NCI-H1417 treated with DMSO at 0.1 percent for 48 hours (cell line): ENCODE measurements around the gene SMAD6.

ENCODE experiments used
- DNase-seq: peaks from one replicate; lab custom pipeline; 2025; lab: John Stamatoyannopoulos, UW

The SMAD6 gene

DNA sequence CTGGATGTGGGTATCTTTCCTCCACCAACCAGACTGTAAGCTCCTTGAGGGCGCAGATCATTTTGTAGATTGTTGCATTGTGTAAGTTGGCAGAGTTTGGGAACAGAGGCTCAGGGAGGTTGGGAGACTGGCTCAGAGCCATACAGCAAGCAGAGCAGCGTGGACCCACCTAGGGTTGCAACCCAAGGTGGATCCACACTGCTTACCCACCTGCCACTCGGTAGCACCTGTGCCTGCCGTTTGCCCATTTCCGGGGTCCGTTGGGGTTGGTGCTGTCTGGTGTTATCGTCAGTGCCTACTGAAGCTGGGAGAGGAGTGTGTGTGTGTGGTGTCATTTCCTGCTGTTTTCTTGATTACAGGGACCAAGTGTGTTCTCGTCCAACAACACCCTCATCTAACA lies 19.0 kb downstream of the SMAD6 start:
- no peak for DNase-seq

- no peak for DNase-seq
Observed at GRCh38 chr15:66721501-66721937, 19.5 kb downstream of the SMAD6 start.

- no peak for DNase-seq
Observed at GRCh38 chr15:66721954-66722353, 19.9 kb downstream of the SMAD6 start.

- no peak for DNase-seq
Observed at GRCh38 chr15:66722757-66723540, 20.9 kb downstream of the SMAD6 start.

DNA sequence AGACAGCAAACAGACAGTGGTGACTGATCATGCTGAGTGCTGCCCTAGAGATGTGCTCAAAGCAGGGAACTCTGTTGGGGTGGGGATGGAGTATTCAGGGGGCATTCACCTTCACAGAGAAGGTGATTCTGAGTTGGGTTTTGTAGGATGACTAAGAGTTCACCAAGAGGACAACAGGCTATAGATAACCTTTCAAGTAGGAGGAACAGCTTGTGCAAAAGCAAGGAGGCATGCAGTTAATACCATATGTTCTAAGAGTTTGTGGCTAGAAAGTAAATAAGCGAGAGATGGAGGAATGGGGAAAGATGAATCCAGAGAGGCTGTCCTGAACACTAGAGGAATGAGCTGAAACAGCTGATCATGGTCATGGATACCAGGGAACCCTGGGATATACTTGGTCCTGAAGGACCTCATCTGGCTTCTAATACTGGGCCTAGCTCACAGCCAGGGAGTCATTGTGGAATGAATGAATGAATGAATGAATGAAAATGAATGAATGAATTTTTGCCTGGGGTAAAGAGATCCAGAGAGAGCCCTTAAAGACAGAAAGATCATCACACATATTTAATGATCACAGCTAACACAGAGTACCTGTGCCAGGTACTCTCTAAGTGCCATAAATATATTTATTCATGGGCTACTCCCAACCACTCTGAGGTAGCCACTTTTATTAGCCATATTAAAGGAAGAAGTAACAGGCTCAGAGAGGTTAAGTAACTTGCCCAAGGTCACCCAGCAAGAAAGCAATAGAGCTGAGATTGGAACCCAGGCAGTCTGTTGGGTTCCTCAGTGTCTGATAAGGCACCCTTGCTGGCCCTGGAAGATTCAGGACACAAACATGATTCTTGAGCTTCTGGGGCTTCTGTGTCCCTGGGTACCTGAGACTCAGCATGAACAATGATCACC lies 22.0 kb downstream of the SMAD6 start:
- no peak for DNase-seq

- no peak for DNase-seq
Observed at GRCh38 chr15:66724732-66725463, 22.9 kb downstream of the SMAD6 start.

DNA sequence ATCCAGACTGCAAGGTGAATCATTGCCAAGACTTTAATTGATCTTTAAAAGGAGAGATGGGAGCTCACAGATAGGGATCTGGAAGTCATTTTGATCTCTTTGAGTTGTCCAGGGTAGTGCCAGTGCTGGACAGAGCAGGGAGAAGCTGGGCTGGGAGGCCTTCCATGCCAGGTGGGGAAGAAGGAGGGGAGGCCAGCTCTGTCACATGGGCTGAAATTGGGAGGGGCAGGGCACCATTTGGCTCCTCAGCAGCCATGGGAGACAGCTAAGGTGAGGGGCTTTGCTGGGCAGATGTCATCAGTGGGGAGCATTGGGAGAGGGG lies 23.4 kb downstream of the SMAD6 start:
- DNase-seq = no peak

DNA sequence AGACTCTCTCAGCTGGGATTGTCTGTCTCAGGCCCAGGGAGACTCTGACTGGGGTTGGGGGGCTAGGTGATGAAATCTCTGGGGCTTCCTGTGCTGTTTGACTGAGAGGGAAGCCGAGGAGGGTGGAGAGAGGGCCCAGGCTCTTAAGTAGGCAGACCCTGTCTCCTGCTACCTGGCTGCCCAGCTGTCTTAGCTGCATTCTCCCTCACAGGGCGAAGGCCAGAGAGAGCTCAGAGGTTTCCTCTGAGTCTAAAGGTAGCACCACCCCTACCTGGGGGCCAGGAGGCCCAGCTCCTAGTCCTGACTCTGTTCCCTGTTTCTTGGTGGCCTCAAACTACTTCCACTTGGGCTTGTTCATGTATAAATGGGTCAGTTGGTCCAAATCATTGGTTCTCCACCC lies 24.4 kb downstream of the SMAD6 start:
- no peak for DNase-seq

DNA sequence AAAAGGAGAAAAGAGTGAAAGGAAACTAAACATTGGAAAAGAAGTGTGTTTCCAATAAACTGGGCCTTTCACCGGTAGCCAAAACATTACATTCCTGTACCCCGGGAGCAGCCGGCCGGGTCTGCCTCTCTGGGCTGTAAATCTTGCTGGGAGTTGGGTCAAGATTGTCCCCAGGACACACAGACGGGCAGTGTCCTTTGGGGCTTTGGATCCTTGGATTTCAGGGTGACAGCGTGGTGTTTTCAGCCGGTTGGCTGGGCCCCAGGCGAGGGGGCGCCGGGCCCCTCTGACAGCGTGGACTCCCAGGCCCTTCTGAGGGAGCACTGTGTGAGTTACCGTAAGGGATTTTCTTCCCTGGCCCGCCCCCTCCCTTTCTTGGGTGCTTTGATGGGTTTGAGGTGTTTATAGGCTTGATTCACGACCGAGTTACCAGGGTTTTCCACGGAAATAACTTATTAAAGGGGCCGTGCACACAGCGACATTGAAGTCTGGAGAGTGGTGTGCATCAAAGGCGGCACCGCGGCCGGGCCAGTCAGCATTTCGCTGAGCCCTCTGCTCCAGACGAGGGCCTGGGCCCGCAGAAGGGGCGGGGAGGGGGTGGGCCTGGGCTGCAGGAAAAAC lies 27.4 kb downstream of the SMAD6 start:
- no peak for DNase-seq

DNA sequence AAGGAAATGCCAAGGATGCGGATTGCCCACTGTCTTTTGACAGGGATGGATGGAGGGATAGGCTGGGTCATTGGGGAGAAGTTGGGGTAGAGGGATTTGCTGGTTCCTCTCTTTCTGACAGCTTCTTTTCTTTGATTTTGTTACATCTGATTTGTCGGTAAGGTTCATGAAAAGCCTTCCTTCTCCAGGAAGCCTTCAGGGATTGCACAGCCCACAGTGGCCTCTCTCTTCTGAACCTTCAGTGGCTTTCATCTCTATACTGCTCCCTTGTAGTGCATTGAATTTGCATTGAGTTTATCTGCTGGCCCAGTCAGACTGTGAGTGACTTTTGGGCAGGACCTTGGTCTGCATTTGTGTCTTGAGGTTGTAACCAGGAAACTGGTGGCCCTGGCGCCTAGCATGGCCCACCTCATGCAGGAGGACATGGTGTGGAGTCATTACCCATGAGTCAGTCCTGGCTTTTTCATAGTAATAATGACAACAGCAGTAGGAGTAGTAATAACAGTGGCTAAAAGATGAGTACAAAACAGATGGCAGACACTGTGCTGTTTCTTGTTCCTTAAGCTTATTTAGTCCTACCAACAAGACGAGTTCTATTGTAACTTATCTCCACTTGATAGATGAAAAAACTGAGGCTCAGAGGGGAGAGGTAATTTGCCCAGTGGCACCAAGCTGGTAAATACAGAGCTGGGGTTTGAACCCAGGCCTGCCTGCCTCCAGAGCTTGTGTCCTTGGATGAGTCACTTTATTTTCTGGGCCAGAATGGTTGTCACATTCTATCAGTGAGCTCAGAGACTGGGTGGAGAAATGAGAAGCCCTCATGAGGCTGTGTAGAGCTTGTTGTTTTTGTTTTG lies 28.4 kb downstream of the SMAD6 start:
- no peak for DNase-seq

- no peak for DNase-seq
Observed at GRCh38 chr15:66733976-66734375, 31.9 kb downstream of the SMAD6 start.

DNA sequence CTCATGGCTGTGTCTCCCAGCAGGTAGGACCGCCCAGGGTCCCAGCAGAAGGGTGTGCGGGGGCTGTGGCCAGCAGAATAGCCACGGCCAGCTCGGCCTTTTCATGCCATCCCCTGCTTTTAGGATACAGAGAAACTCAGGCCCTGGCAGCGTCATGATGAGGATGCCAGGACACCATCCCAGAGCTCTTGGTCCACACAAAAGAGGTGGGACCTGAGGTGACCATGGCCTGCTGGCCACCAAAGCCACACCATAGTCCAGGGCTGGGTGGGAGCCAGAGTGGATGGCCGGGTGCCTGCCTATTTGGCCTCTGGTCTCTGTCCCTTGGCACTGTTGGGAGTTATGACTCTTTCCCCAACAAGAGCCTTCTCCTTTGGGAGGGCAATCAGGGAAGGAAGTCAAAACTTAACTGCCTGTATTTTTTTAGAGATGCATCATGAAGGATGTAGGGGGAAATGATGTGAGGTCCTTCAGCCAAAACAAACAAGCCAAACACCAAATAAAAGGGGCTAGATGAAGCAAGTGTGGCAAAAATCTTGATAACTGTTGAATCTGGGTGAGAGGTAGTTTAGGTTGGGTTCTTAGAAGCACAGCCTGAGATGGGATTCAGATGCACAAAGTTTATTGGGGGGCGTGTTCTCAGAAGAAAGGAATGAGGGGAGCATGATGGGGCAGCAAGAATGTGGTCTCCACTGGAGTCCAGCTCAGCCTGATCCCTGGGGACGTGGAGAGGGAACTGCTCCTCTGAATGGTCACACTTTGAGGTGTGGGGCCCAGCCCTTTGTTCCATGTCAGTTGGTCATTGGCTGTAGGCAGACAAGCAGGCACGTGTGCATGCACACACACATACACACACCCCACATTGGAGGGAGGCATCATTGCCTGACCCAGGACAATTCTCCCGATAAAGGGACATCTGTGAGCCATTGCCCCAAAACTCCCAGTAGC lies 33.2 kb downstream of the SMAD6 start:
- no peak for DNase-seq

- no peak for DNase-seq
Observed at GRCh38 chr15:66735909-66736305, 33.9 kb downstream of the SMAD6 start.

DNA sequence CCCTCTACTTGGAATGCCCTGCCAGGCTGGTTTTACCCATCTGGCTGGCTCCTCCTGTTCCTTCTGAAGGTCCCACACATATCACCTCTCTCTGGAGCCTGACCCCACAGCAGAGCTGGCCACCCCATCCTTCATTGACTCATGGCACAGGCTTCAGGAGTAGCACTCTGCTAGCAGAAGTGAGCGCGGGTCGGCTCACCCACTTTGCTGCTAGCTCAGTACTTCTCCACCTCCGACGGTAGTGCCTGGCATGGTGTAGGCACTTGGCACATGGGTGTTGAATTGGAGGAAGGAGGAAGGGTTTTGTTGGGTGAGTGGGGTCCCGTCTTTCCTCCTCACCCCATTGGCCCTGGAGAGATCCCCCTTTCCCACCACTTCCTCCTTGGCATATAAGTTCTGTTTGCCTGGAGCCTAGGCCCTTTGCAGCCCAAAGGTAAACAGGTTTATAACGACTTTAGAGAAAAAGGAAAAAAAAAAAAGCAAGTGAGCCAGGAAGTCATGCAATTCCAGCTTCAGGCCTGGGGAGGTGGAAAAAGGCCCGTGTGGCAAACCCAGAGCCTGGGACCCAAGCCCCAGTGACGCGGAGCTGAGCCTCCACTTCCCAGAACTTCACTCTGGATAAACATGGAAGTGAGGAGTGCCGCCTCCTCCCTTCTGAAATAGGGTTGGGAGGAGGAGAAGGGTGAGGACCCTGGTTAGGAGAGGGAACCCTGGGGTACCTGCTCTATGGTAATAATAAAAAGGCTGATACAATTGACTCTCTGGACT lies 35.4 kb downstream of the SMAD6 start:
- no peak for DNase-seq

DNA sequence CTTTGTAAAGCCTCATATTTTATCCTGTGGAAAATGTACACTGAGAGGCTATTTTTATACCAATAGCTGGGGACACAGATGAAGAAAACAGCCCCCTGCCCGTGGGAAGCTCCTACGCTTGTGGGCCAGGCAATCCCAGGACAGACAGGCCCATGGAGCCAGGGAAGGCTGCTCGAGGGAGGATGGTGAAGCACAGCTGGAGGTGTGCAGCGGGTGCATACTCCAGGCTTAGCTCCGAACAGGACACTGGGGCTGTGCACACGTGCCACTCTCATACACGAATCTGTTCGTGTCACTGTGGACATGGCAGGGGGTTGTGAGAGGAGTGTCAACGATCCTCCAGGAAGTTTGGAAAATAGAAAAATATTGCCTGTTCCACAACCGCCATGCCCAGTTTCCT lies 36.1 kb downstream of the SMAD6 start:
- DNase-seq = no peak

GRCh38 chr15:66738595-66738994 lies 36.6 kb downstream of the SMAD6 start:
- DNase-seq = no peak

DNA sequence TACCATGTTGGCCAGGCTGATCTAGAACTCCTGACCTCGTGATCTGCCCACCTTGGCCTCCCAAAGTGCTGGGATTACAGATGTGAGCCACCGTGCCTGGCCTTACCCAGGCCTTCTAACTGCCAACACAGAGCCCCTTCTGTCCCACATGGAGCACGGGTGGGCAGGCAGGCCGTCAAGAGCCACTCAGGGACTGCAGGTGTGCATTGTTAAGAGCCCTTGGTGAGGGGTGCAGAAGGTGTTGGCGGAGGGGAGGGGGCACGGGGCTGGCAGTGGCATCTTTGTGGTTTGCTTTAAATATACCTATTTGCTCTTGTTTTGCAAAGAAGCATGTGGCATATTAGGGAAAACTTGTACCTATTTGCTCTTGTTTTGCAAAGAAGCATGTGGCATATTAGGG lies 37.3 kb downstream of the SMAD6 start:
- no peak for DNase-seq

GRCh38 chr15:66740802-66741201 lies 38.8 kb downstream of the SMAD6 start:
- no peak for DNase-seq

GRCh38 chr15:66741646-66742045 lies 39.6 kb downstream of the SMAD6 start:
- DNase-seq = no peak
